ENCODE results near the gene MRAS.
"Not testable (repeated sequence)": the region's sequence is repeated elsewhere in the genome, so short reads cannot be mapped to it uniquely, and the experiment has no call there.

Gene MRAS

GRCh38 chr3:138394686-138395085 lies 46.3 kb downstream of the MRAS start:
- no peak for DNase-seq

GRCh38 chr3:138395865-138396751 lies 47.7 kb downstream of the MRAS start:
- no peak for DNase-seq

- DNase-seq = no peak
These were observed 48.5 kb downstream of the MRAS start for GRCh38 chr3:138396752-138397410.

- DNase-seq = no peak
These were observed 49.6 kb downstream of the MRAS start for GRCh38 chr3:138397983-138398382.

GRCh38 chr3:138398791-138399575 lies 50.6 kb downstream of the MRAS start:
- no peak for DNase-seq

GRCh38 chr3:138399766-138400165 lies 51.4 kb downstream of the MRAS start:
- DNase-seq = no peak

- DNase-seq = no peak
These were observed 52.3 kb downstream of the MRAS start for GRCh38 chr3:138400651-138401070.

- DNase-seq = no peak
These were observed 53.5 kb downstream of the MRAS start for GRCh38 chr3:138401834-138402233.

GRCh38 chr3:138404121-138404520 lies 55.7 kb downstream of the MRAS start:
- DNase-seq = no peak

GRCh38 chr3:138405001-138405400 lies 56.6 kb downstream of the MRAS start:
- no peak for DNase-seq

GRCh38 chr3:138405486-138405885 lies 57.1 kb downstream of the MRAS start:
- no peak for DNase-seq

GRCh38 chr3:138406606-138407005 lies 58.2 kb downstream of the MRAS start:
- no peak for DNase-seq

GRCh38 chr3:138407236-138407907 lies 59.0 kb downstream of the MRAS start:
- no peak for DNase-seq

- no peak for DNase-seq
These were observed 60.6 kb downstream of the MRAS start for GRCh38 chr3:138408751-138409570.

- no peak for DNase-seq
These were observed 64.6 kb downstream of the MRAS start for GRCh38 chr3:138412821-138413551.

GRCh38 chr3:138416236-138416635 lies 67.9 kb downstream of the MRAS start:
- not testable (repeated sequence) for DNase-seq

- DNase-seq = peak; percentile 78
These were observed 69.2 kb downstream of the MRAS start for GRCh38 chr3:138417559-138417982.

GRCh38 chr3:138418601-138419206 lies 70.3 kb downstream of the MRAS start:
- no peak for DNase-seq

- no peak for DNase-seq
These were observed 74.9 kb downstream of the MRAS start for GRCh38 chr3:138423316-138423715.

GRCh38 chr3:138424323-138424722 lies 75.9 kb downstream of the MRAS start:
- no peak for DNase-seq

- no peak for DNase-seq
These were observed 77.8 kb downstream of the MRAS start for GRCh38 chr3:138426211-138426610.
